K562 (cell line): ENCODE data around the gene HSPA1B. TPM values are rescaled to one million over a fixed set of nuclear protein-coding genes. Genes with fewer than 3 reads are reported as not detected.
A peak's percentile ranks its signal among the peaks of the same experiment; 100 is the strongest.

Experiments
- BHLHE40 ChIP-seq: IDR thresholded peaks from 2 replicates; pipeline ENCODE4 v1.6.1; 2011; ENCODE audit warnings: low read length, improper control_type of control experiment
- BRCA1 ChIP-seq, 2 experiments: fragments of 450-650 bp in 1 of 2; sonication (generic) in 1 of 2; formaldehyde crosslinking in 1 of 2; IDR thresholded peaks; 2 replicates each; pipeline versions ENCODE4 v1.5.0 to v1.6.1; 2017 to 2020; ENCODE audit warnings: mild to moderate bottlenecking in 1 of 2, missing genetic modification reagents in 1 of 2
- CBFA2T2 ChIP-seq: fragments of 450-650 bp; conservative IDR thresholded peaks from 2 replicates; pipeline ENCODE4 v1.6.1; 2017; ENCODE audit warnings: mild to moderate bottlenecking
- CBX1 ChIP-seq: sonication (generic); IDR thresholded peaks from 2 replicates; pipeline ENCODE4 v1.6.1; 2016; ENCODE audit warnings: antibody characterized with exemption, low read depth, mild to moderate bottlenecking
- DPF2 ChIP-seq: fragments of 450-650 bp; IDR thresholded peaks from 2 replicates; pipeline ENCODE4 v1.6.1; 2016
- E4F1 ChIP-seq: fragments of 250-450 bp; sonication (Bioruptor Pico); IDR thresholded peaks from 2 replicates; pipeline ENCODE4 v1.5.0; 2021; ENCODE audit warnings: mild to moderate bottlenecking, borderline replicate concordance
- GATA2 ChIP-seq: sonication (generic); formaldehyde crosslinking; IDR thresholded peaks from 2 replicates; pipeline ENCODE4 v1.4.0; 2020; ENCODE audit warnings: mild to moderate bottlenecking, missing genetic modification reagents
- HNRNPL ChIP-seq: fragments of 200-400 bp; formaldehyde crosslinking; IDR thresholded peaks from 2 replicates; pipeline ENCODE4 v1.6.1; 2017; ENCODE audit warnings: low read depth, mild to moderate bottlenecking, low read length
- HOMEZ ChIP-seq: fragments of 250-450 bp; sonication (Bioruptor Pico); IDR thresholded peaks from 2 replicates; pipeline ENCODE4 v1.4.0; 2020; ENCODE audit warnings: mild to moderate bottlenecking, moderate library complexity
- JUN ChIP-seq, 2 experiments: sonication (generic) in 1 of 2; formaldehyde crosslinking in 1 of 2; IDR thresholded peaks; 2 replicates each; pipeline versions ENCODE4 v1.6.1 to v1.8.0; 2012 to 2022; ENCODE audit warnings: borderline replicate concordance in 2 of 2, mild to moderate bottlenecking in 2 of 2, improper control_type of control experiment in 1 of 2, low read depth in 1 of 2, low read length in 1 of 2, missing genetic modification reagents in 1 of 2
- MCM3 ChIP-seq: fragments of 450-650 bp; IDR thresholded peaks from 2 replicates; pipeline ENCODE4 v1.6.1; 2016
- NRF1 ChIP-seq, 2 experiments: fragments of 450-650 bp; IDR thresholded peaks in 1 of 2; conservative IDR thresholded peaks in 1 of 2; 2 replicates each; pipeline ENCODE4 v1.6.1; 2014; ENCODE audit warnings: mild to moderate bottlenecking in 2 of 2
- PHF8 ChIP-seq: fragments of 200-600 bp; sonication (generic); IDR thresholded peaks from 2 replicates; pipeline ENCODE4 v1.6.1; 2012; ENCODE audit warnings: mixed run types, mild to moderate bottlenecking, inconsistent platforms, low read length, moderate library complexity, borderline replicate concordance
- POLR3G ChIP-seq: IDR thresholded peaks from 2 replicates; pipeline ENCODE4 v1.6.1; 2011; ENCODE audit not compliant: insufficient read length, insufficient replicate concordance; ENCODE audit errors: extremely low read depth
- POU5F1 ChIP-seq: fragments of 150-350 bp; IDR thresholded peaks from 2 replicates; pipeline ENCODE4 v1.6.1; 2014; ENCODE audit warnings: borderline replicate concordance, low read length, low read depth, mild to moderate bottlenecking; ENCODE audit not compliant: partially characterized antibody
- RBM14 ChIP-seq: fragments of 200-400 bp; formaldehyde crosslinking; IDR thresholded peaks from 2 replicates; pipeline ENCODE4 v1.6.1; 2018; ENCODE audit warnings: low read depth, mild to moderate bottlenecking, low read length, moderate library complexity, borderline replicate concordance; ENCODE audit not compliant: insufficient read depth
- RBM17 ChIP-seq: fragments of 200-400 bp; formaldehyde crosslinking; IDR thresholded peaks from 2 replicates; pipeline ENCODE4 v1.6.1; 2017; ENCODE audit warnings: low read depth, mild to moderate bottlenecking, low read length, borderline replicate concordance
- SMC3 ChIP-seq: conservative IDR thresholded peaks from 2 replicates; pipeline ENCODE4 v1.6.1; 2011; ENCODE audit warnings: low read depth, low read length, improper control_type of control experiment; ENCODE audit not compliant: insufficient read depth
- TAF7 ChIP-seq: fragments of 450-650 bp; IDR thresholded peaks from 2 replicates; pipeline ENCODE4 v1.6.1; 2016; ENCODE audit warnings: missing genetic modification characterization, missing compliant biosample characterization
- TCFL5 ChIP-seq: fragments of 250-450 bp; sonication (Bioruptor Pico); conservative IDR thresholded peaks from 2 replicates; pipeline ENCODE4 v1.6.1; 2021; ENCODE audit warnings: mild to moderate bottlenecking, moderate library complexity, matching md5 sums
- ZNF239 ChIP-seq: fragments of 250-450 bp; sonication (Bioruptor Pico); IDR thresholded peaks from 2 replicates; pipeline ENCODE4 v1.4.0; 2020; ENCODE audit warnings: mild to moderate bottlenecking
- ZNF408 ChIP-seq: fragments of 250-450 bp; sonication (Bioruptor Pico); IDR thresholded peaks from 2 replicates; pipeline ENCODE4 v1.4.0; 2020; ENCODE audit warnings: low read depth, mild to moderate bottlenecking, moderate library complexity
- ZNF584 ChIP-seq: fragments of 200-800 bp; sonication (Bioruptor generic); IDR thresholded peaks from 2 replicates; pipeline ENCODE4 v1.6.1; 2016; ENCODE audit warnings: low read depth, mild to moderate bottlenecking, missing genetic modification characterization, missing compliant biosample characterization
- ZNF780A ChIP-seq: fragments of 250-450 bp; sonication (Bioruptor Pico); IDR thresholded peaks from 2 replicates; pipeline ENCODE4 v1.5.0; 2021; ENCODE audit warnings: mild to moderate bottlenecking
- polyA plus RNA-seq, 8 experiments: library from polyadenylated mRNA; depleted of rRNA in 4 of 8; stranded (reverse) in 5 of 8; unstranded in 3 of 8; fragments of >200 nt; fragmentation: Nextera tagmentation in 2 of 8; fragmentation: Illumina TruSeq in 1 of 8; extraction: Ambion mirVana in 2 of 8; extraction: Trizol in 1 of 8; gene quantifications; 2 replicates each; pipeline versions ENCODE4 v1.2.1 to v1.2.3, GENCODE V29; 2011 to 2014; ENCODE audit warnings: inconsistent platforms in 1 of 8, missing spikeins in 1 of 8
- total RNA-seq, 7 experiments: library from RNA; depleted of rRNA in 6 of 7; stranded (reverse); fragments of >200 nt in 6 of 7; fragmentation: Illumina TruSeq in 2 of 7; extraction: Trizol in 2 of 7; gene quantifications; 2 replicates each; pipeline versions ENCODE4 v1.2.1 to v1.2.3, GENCODE V29; 2011 to 2021; ENCODE audit warnings: low replicate concordance in 1 of 7

Gene HSPA1B
- total and polyA plus RNA-seq, 9 of the 15 experiments (the other 6 are each of a cell fraction or from before 2014, with no cell fraction given) = 0.27 to 227 (median 51.2) TPM

- 0 out of 2 replicates have a peak, but pooled peaks have one; percentile 52 for TF ChIP-seq HOMEZ (CRISPR knock-in tag)
- peak; percentile 99 for TF ChIP-seq HNRNPL
- TF ChIP-seq BHLHE40 = peak; percentile 73
- no peak for TF ChIP-seq ZNF408 (CRISPR knock-in tag)
- peak; percentile 78 for TF ChIP-seq TAF7 (tag)
- TF ChIP-seq CBX1 = peak; percentile 82
- TF ChIP-seq E4F1 (CRISPR knock-in tag) = no peak; the same call in 1 of the 2 replicates
- TF ChIP-seq RBM17 = no peak
- no peak for TF ChIP-seq BRCA1 (IDR thresholded peaks at IDR 0.05)
- no peak for TF ChIP-seq BRCA1 (CRISPR knock-in tag; IDR thresholded peaks at IDR 0.05)
- peak; percentile 91; the same call in 1 of the 2 replicates for TF ChIP-seq DPF2
- peak; percentile 74; the same call in 1 of the 2 replicates for TF ChIP-seq PHF8
- peak; percentile 67 for TF ChIP-seq JUN (IDR thresholded peaks at IDR 0.05; ENCODE audit: borderline replicate concordance, low read depth, low read length)
- TF ChIP-seq JUN (CRISPR knock-in tag; IDR thresholded peaks at IDR 0.05; ENCODE audit: borderline replicate concordance) = peak; percentile 78; the same call in 1 of the 2 replicates
- peak; percentile 95; the same call in 1 of the 2 replicates for TF ChIP-seq SMC3
- no peak for TF ChIP-seq POLR3G
- no peak for TF ChIP-seq ZNF780A (CRISPR knock-in tag)
- TF ChIP-seq POU5F1 = peak; percentile 82
- TF ChIP-seq ZNF239 (CRISPR knock-in tag) = peak; percentile 8; the same call in 1 of the 2 replicates
- peak; percentile 76; the same call in 1 of the 2 replicates for TF ChIP-seq ZNF584 (CRISPR knock-in tag)
- TF ChIP-seq GATA2 (CRISPR knock-in tag) = no peak
- no peak for TF ChIP-seq TCFL5
- TF ChIP-seq CBFA2T2 = 0 out of 2 replicates have a peak, but pooled peaks have one; percentile 22
- peak; percentile 52; the same call in 1 of the 2 replicates for TF ChIP-seq RBM14
- no peak for TF ChIP-seq MCM3
- TF ChIP-seq NRF1 (conservative IDR thresholded peaks at IDR 0.05 in 1 of 2, IDR thresholded peaks at IDR 0.05 in 1 of 2) = peak; percentile 70 to 76
These were observed 31.8 kb upstream of the HSPA1B start, which contains the start of gene VARS1 (continued) for GRCh38 chr6:31795616-31796298.
